Chondrocyte (in vitro differentiated cells): ENCODE data around the gene RNF175. TPM values are rescaled to one million over a fixed set of nuclear protein-coding genes. Genes with fewer than 3 reads are reported as not detected.

ENCODE experiments used
- DNase-seq: peaks from one replicate; pipeline ENCODE4 v3.0.0; 2021; ENCODE audit warnings: mixed read lengths, low spot score
- H3K27ac Mint-ChIP-seq: one replicate; pipeline ENCODE4 v1.8.0; 2021; ENCODE audit warnings: mild to moderate bottlenecking, moderate library complexity, mixed read lengths; ENCODE audit not compliant: unreplicated experiment
- H3K27me3 Mint-ChIP-seq: 2 replicates; pipeline ENCODE4 v1.8.0; 2021; ENCODE audit warnings: low read depth, mixed read lengths
- H3K36me3 Mint-ChIP-seq: 2 replicates; pipeline ENCODE4 v1.8.0; 2021; ENCODE audit warnings: low read depth, mixed read lengths
- H3K4me1 Mint-ChIP-seq: 2 replicates; pipeline ENCODE4 v1.8.0; 2021; ENCODE audit warnings: low read depth, mild to moderate bottlenecking, mixed read lengths
- H3K4me3 Mint-ChIP-seq: one replicate; pipeline ENCODE4 v1.8.0; 2021; ENCODE audit warnings: mild to moderate bottlenecking, moderate library complexity, mixed read lengths; ENCODE audit not compliant: unreplicated experiment
- H3K9me3 Mint-ChIP-seq: 2 replicates; pipeline ENCODE4 v1.8.0; 2021; ENCODE audit warnings: low read depth, mixed read lengths
- total RNA-seq: library from RNA; stranded (reverse); gene quantifications from 3 replicates; pipeline ENCODE4 v1.2.1, GENCODE V29; 2021
- TF ChIP-seq, protein P1 (sequence below): fragments of 200-600 bp; sonication (generic); IDR thresholded peaks from 2 replicates; pipeline ENCODE4 v1.5.0; 2021; ENCODE audit warnings: antibody characterized with exemption, mild to moderate bottlenecking, moderate library complexity

The RNF175 gene
- total RNA-seq, 1 donor from 2014 or later = 0.62 TPM

DNA sequence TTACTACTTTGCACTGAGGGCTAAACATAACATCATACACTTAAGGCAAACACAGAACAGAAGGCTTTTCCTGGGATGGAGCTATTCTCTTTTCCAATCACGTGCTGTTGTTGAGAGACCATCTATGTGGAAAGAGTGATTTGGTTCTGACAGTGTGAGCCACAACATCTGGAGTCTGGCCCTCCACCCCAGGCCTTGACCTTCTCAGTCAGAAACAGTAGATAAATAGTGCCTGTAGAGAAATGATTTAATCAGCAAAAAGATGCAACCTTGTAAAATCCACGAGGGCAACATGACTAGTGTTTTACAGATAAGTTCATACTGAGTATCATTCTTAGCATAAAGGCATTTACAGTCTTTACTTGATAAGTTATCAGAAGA, 39.9 kb upstream of the RNF175 start:
- Mint-ChIP-seq H3K36me3 (no peaks in the 10 kb centered on the region), H3K27me3 (peaks cover 17% of the 10 kb centered on the region), H3K9me3 (no peaks in the 10 kb centered on the region), H3K4me1 (peaks cover 16% of the 10 kb centered on the region), H3K27ac (no peak overlapping the region), H3K4me3 (no peak overlapping the region)
- TF ChIP-seq, protein P1, sequence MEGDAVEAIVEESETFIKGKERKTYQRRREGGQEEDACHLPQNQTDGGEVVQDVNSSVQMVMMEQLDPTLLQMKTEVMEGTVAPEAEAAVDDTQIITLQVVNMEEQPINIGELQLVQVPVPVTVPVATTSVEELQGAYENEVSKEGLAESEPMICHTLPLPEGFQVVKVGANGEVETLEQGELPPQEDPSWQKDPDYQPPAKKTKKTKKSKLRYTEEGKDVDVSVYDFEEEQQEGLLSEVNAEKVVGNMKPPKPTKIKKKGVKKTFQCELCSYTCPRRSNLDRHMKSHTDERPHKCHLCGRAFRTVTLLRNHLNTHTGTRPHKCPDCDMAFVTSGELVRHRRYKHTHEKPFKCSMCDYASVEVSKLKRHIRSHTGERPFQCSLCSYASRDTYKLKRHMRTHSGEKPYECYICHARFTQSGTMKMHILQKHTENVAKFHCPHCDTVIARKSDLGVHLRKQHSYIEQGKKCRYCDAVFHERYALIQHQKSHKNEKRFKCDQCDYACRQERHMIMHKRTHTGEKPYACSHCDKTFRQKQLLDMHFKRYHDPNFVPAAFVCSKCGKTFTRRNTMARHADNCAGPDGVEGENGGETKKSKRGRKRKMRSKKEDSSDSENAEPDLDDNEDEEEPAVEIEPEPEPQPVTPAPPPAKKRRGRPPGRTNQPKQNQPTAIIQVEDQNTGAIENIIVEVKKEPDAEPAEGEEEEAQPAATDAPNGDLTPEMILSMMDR = no peak
- DNase-seq = no peak

DNA sequence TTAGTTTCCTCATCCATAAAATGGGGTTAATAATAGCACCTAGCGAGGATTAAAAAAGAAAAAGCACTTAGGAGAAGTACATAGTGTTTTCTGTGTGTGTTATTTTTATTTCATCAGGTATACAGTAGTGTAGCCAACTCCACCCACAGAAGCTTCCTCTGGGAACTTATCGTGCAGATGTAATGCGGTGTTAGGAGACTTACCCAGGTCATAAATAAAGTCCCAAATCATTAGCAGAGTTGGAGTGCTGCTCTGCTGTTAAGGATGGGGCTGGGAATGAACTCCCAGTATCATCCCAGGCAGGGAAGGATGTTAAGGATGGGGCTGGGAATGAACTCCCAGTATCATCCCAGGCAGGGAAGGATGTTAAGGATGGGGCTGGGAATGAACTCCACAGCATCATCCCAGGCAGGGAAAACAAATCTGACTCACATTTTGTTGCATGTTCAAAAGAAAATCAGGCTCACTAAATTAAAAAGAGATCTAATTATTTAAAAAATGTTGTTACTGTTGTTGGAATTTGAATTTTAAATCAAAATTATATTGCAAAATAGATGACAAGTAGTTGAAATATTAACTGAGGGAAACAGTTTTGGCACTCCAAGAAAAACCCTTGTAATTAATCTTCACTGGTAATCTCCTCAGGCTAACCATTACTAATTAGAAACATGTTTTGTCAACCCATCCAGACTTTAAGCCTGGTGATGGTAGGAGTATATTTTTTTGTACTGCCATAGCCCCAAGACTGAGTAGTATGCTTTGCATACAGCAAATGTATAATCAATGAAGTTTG, 39.3 kb upstream of the RNF175 start:
- Mint-ChIP-seq H3K27me3 (peaks cover 18% of the 10 kb centered on the region), H3K36me3 (no peaks in the 10 kb centered on the region), H3K27ac (no peak overlapping the region), H3K4me3 (no peak overlapping the region), H3K4me1 (peaks cover 16% of the 10 kb centered on the region), H3K9me3 (no peaks in the 10 kb centered on the region)
- DNase-seq = no peak
- TF ChIP-seq, protein P1 = no peak

DNA sequence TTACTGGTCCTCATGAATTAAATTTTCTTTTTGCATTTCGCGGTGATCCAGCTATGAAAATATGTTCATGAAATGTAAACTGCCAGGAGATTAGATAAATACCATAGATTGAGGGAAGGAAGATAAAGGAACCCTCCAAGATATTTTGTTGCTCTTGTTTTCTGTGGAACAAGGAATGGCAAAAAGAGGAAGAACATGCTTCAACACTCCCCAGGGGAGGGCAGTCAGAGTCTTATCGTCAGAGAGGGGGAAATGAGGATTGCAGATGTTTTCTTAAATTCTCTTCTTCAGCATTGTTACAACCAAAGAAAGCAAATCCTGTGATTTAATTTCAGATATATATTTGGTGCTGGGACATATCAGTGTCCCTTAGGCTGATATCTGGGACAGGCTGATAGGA, 38.6 kb upstream of the RNF175 start:
- TF ChIP-seq, protein P1 = peak; percentile 48
- no peak for DNase-seq
- Mint-ChIP-seq H3K27me3 (peaks cover 19% of the 10 kb centered on the region), H3K4me3 (no peak overlapping the region), H3K9me3 (no peaks in the 10 kb centered on the region), H3K4me1 (peaks cover 18% of the 10 kb centered on the region), H3K27ac (no peak overlapping the region), H3K36me3 (no peaks in the 10 kb centered on the region)

DNA sequence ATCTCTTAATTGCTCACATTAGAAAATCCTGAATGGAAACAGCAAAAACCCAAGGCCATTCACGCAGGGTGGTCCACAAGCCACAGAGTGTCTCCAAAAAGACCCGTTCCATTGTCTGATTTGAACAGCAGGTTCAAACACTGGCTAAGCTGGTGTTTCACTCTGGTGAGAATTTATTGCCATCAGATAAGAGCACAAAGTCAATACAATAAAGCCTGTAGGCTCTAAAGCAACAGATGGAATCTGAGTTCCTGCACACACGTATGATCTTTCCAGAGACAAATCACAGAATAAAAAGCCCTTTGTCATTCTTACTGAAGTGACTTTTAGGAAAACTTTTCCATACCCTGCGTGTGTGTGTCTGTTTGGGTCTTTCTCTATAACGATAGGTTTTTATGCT, 34.2 kb upstream of the RNF175 start:
- H3K4me3 Mint-ChIP-seq = no peak overlapping the region
- H3K9me3 Mint-ChIP-seq = no peaks in the 10 kb centered on the region
- DNase-seq = no peak
- H3K36me3 Mint-ChIP-seq = peaks cover 2% of the 10 kb centered on the region
- TF ChIP-seq, protein P1 = no peak
- peaks cover 34% of the 10 kb centered on the region for H3K27me3 Mint-ChIP-seq
- peaks cover 39% of the 10 kb centered on the region for H3K4me1 Mint-ChIP-seq
- no peak overlapping the region for H3K27ac Mint-ChIP-seq

DNA sequence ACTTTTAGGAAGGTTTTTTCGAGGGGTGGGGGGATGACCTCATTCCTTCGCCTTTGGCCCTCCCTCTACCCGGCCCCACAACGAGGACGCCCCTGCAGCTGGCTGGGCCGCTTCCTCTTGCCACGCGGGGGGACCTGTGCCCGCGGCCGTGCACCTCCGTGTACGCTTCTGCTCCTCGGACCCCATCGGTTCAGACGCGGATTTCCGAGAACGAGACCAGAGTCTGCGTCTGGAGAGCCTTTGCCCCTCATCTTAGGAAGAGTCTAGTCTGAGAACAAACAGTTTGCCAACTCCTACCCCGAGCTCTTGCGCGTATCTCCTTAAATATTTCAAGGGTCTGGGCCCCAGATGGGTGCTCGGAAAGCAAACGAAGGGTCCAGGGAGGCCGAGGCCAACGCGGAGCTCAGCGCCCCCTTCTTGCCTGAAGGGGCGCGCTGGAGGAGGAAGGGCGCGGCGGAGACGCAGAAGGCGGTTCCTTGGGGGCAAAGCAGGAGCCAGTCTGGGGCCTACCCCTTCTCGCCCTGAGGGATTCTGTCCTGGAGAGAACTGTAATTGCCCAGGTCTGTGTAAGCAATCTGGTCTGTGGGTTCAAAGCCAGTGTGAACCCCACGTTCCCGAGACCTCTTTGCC, 32.9 kb upstream of the RNF175 start:
- peaks cover 41% of the 10 kb centered on the region for H3K27me3 Mint-ChIP-seq
- peaks cover 41% of the 10 kb centered on the region for H3K4me1 Mint-ChIP-seq
- DNase-seq = no peak
- H3K27ac Mint-ChIP-seq = no peak overlapping the region
- peak overlapping the region; percentile 27 for H3K4me3 Mint-ChIP-seq
- TF ChIP-seq, protein P1 = peak; percentile 7
- no peaks in the 10 kb centered on the region for H3K9me3 Mint-ChIP-seq
- H3K36me3 Mint-ChIP-seq = peaks cover 2% of the 10 kb centered on the region
